ENCODE data around the gene NOS3.
A peak's percentile ranks its signal among the peaks of the same experiment; 100 is the strongest.

Gene NOS3

GRCh38 chr7:151012031-151012692 is 21.3 kb downstream of the NOS3 start:
- H3K27me3 ChIP-seq: no peaks in the 10 kb centered on the region
- no peak overlapping the region for H3K4me3 ChIP-seq
- H3K4me1 ChIP-seq: peaks cover 90% of the 10 kb centered on the region
- TF ChIP-seq Cebpa-rat (IDR thresholded peaks at IDR 0.05): no peak
- H4K20me1 ChIP-seq: no peaks in the 10 kb centered on the region
- no peak overlapping the region for H3K27ac ChIP-seq
- no peaks in the 10 kb centered on the region for H3K9me3 ChIP-seq
- peaks cover 7% of the 10 kb centered on the region; the same call in 1 of the 2 replicates for H3K36me3 ChIP-seq
- H3K4me2 ChIP-seq: peak overlapping the region; percentile 59
- H3K9ac ChIP-seq: no peak overlapping the region

GRCh38 chr7:151012911-151013347 is 22.1 kb downstream of the NOS3 start:
- Histone ChIP-seq H3K9ac (no peak overlapping the region), H3K4me3 (no peak overlapping the region), H3K36me3 (peaks cover 7% of the 10 kb centered on the region; the same call in 1 of the 2 replicates), H3K27ac (no peak overlapping the region), H4K20me1 (no peaks in the 10 kb centered on the region), H3K27me3 (no peaks in the 10 kb centered on the region), H3K4me2 (peak overlapping the region; percentile 59), H3K9me3 (no peaks in the 10 kb centered on the region), H3K4me1 (peaks cover 90% of the 10 kb centered on the region)
- TF ChIP-seq Cebpa-rat (IDR thresholded peaks at IDR 0.05): no peak

- H3K9me3 ChIP-seq: no peaks in the 10 kb centered on the region
- H3K4me3 ChIP-seq: no peak overlapping the region
- 0 out of 2 replicates have a peak, but pooled peaks cover under 1% of the 10 kb centered on the region for H3K27me3 ChIP-seq
- no peaks in the 10 kb centered on the region for H4K20me1 ChIP-seq
- H3K27ac ChIP-seq: no peak overlapping the region
- TF ChIP-seq Cebpa-rat (IDR thresholded peaks at IDR 0.05): no peak
- peak overlapping the region; percentile 59 for H3K4me2 ChIP-seq
- H3K9ac ChIP-seq: no peak overlapping the region
- peaks cover 90% of the 10 kb centered on the region for H3K4me1 ChIP-seq
- H3K36me3 ChIP-seq: peaks cover 7% of the 10 kb centered on the region; the same call in 1 of the 2 replicates
These were observed 22.5 kb downstream of the NOS3 start for GRCh38 chr7:151013356-151013732.

GRCh38 chr7:151013733-151014497 is 23.1 kb downstream of the NOS3 start:
- peaks cover 90% of the 10 kb centered on the region for H3K4me1 ChIP-seq

GRCh38 chr7:151014950-151015349 is 24.1 kb downstream of the NOS3 start:
- H3K4me2 ChIP-seq: peak overlapping the region; percentile 6; the same call in 1 of the 2 replicates

More at GRCh38 chr7:151013733-151014497, 23.1 kb downstream of the NOS3 start:
- no peak overlapping the region for H3K4me3 ChIP-seq
- TF ChIP-seq Cebpa-rat (IDR thresholded peaks at IDR 0.05): no peak
- H3K4me2 ChIP-seq: peak overlapping the region; percentile 59
- peaks cover 6% of the 10 kb centered on the region for H3K27me3 ChIP-seq
- no peak overlapping the region for H3K9ac ChIP-seq
- H4K20me1 ChIP-seq: no peaks in the 10 kb centered on the region
- H3K27ac ChIP-seq: 0 out of 2 replicates have a peak overlapping the region, but pooled peaks have one; percentile 18
- H3K9me3 ChIP-seq: no peaks in the 10 kb centered on the region
- peaks cover 7% of the 10 kb centered on the region; the same call in 1 of the 2 replicates for H3K36me3 ChIP-seq

GRCh38 chr7:151015967-151016366 is 25.1 kb downstream of the NOS3 start:
- no peak overlapping the region for H3K4me2 ChIP-seq
- no peaks in the 10 kb centered on the region for H3K9me3 ChIP-seq
- no peak overlapping the region for H3K4me3 ChIP-seq
- no peaks in the 10 kb centered on the region for H4K20me1 ChIP-seq
- H3K36me3 ChIP-seq: peaks cover 7% of the 10 kb centered on the region; the same call in 1 of the 2 replicates
- no peak for TF ChIP-seq Cebpa-rat (IDR thresholded peaks at IDR 0.05)
- H3K27ac ChIP-seq: no peak overlapping the region
- peaks cover 14% of the 10 kb centered on the region for H3K27me3 ChIP-seq
- H3K9ac ChIP-seq: no peak overlapping the region
- peaks cover 90% of the 10 kb centered on the region for H3K4me1 ChIP-seq

More at GRCh38 chr7:151014950-151015349, 24.1 kb downstream of the NOS3 start:
- Histone ChIP-seq H3K4me1 (peaks cover 90% of the 10 kb centered on the region), H3K27ac (no peak overlapping the region), H3K36me3 (peaks cover 7% of the 10 kb centered on the region; the same call in 1 of the 2 replicates), H3K4me3 (no peak overlapping the region), H3K9me3 (no peaks in the 10 kb centered on the region), H3K27me3 (peaks cover 14% of the 10 kb centered on the region), H3K9ac (no peak overlapping the region), H4K20me1 (no peaks in the 10 kb centered on the region)
- no peak for TF ChIP-seq Cebpa-rat (IDR thresholded peaks at IDR 0.05)

GRCh38 chr7:151016505-151016904 is 25.7 kb downstream of the NOS3 start:
- peak overlapping the region; percentile 100 for H3K4me2 ChIP-seq
- peaks cover 87% of the 10 kb centered on the region for H3K4me1 ChIP-seq
- H3K9me3 ChIP-seq: no peaks in the 10 kb centered on the region
- no peaks in the 10 kb centered on the region for H4K20me1 ChIP-seq
- H3K27me3 ChIP-seq: peaks cover 14% of the 10 kb centered on the region
- peaks cover 7% of the 10 kb centered on the region; the same call in 1 of the 2 replicates for H3K36me3 ChIP-seq
- H3K27ac ChIP-seq: no peak overlapping the region
- no peak for TF ChIP-seq Cebpa-rat (IDR thresholded peaks at IDR 0.05)
- H3K4me3 ChIP-seq: no peak overlapping the region
- H3K9ac ChIP-seq: no peak overlapping the region

GRCh38 chr7:151016942-151017341 is 26.1 kb downstream of the NOS3 start:
- H4K20me1 ChIP-seq: no peaks in the 10 kb centered on the region
- H3K27me3 ChIP-seq: peaks cover 14% of the 10 kb centered on the region
- no peak overlapping the region for H3K9ac ChIP-seq
- peak overlapping the region; percentile 68 for H3K4me3 ChIP-seq
- H3K4me2 ChIP-seq: peak overlapping the region; percentile 100
- peaks cover 7% of the 10 kb centered on the region; the same call in 1 of the 2 replicates for H3K36me3 ChIP-seq
- H3K27ac ChIP-seq: no peak overlapping the region
- H3K9me3 ChIP-seq: no peaks in the 10 kb centered on the region
- no peak for TF ChIP-seq Cebpa-rat (IDR thresholded peaks at IDR 0.05)
- H3K4me1 ChIP-seq: peaks cover 83% of the 10 kb centered on the region

- Histone ChIP-seq H4K20me1 (no peaks in the 10 kb centered on the region), H3K9me3 (no peaks in the 10 kb centered on the region), H3K4me2 (peak overlapping the region; percentile 100), H3K4me3 (peak overlapping the region; percentile 68), H3K9ac (peak overlapping the region; percentile 73), H3K27me3 (peaks cover 14% of the 10 kb centered on the region), H3K27ac (peak overlapping the region; percentile 57), H3K4me1 (peaks cover 78% of the 10 kb centered on the region), H3K36me3 (peaks cover 7% of the 10 kb centered on the region; the same call in 1 of the 2 replicates)
- no peak for TF ChIP-seq Cebpa-rat (IDR thresholded peaks at IDR 0.05)
These were observed 26.6 kb downstream of the NOS3 start for GRCh38 chr7:151017370-151017952.

Data from BLaER1 (cell line).